A549 (cell line): ENCODE results near the gene PLCB4. TPM values are rescaled to one million over a fixed set of nuclear protein-coding genes. Genes with fewer than 3 reads are reported as not detected.

Source experiments
- ATAC-seq, 2 experiments: fragments of 200-7000 bp in 1 of 2; fragments of >200 bp in 1 of 2; cut with Nextera tagmentation in 1 of 2; cut with Tn5 transposase in 1 of 2; 3 replicates each; pipeline versions ENCODE4 v1.8.0 to v1.9.1; 2018 to 2020; ENCODE audit warnings: mild to moderate bottlenecking in 1 of 2, moderate library complexity in 1 of 2
- CTCF ChIA-PET: fragments of 300-600 bp; sonication (Branson Sonifier 250); formaldehyde crosslinking; extraction: SDS; loops from one replicate; lab custom pipeline; 2021; ENCODE audit warnings: antibody characterized with exemption, inconsistent platforms; lab: Yijun Ruan, JAX
- POLR2A ChIA-PET: fragments of 350-600 bp; formaldehyde crosslinking; extraction: SDS; loops from one replicate; lab custom pipeline; 2021; ENCODE audit warnings: antibody characterized with exemption, inconsistent platforms; lab: Yijun Ruan, JAX
- DNase-seq, 2 experiments: peaks; one replicate each; pipeline versions ENCODE4 v3.0.0 to v3.0.0-alpha.2; 2011 to 2016; ENCODE audit warnings: low read depth in 1 of 2, low spot score in 1 of 2
- FAIRE-seq: peaks from 2 replicates; lab custom pipeline; 2011; peaks lifted over from hg19 to GRCh38; lab: Jason Lieb, UNC
- H3K27ac ChIP-seq, 2 experiments: fragments of >200 bp; sonication (Bioruptor Twin); formaldehyde crosslinking; 3 replicates each; pipeline ENCODE4 v1.5.1; 2016 to 2017
- H3K4me1 ChIP-seq: fragments of >200 bp; sonication (Bioruptor Twin); formaldehyde crosslinking; 3 replicates; pipeline ENCODE4 v1.6.1; 2016
- H3K4me2 ChIP-seq: fragments of >200 bp; sonication (Bioruptor Twin); formaldehyde crosslinking; 3 replicates; pipeline ENCODE4 v1.6.1; 2016
- H3K4me3 ChIP-seq: fragments of >200 bp; sonication (Bioruptor Twin); formaldehyde crosslinking; 3 replicates; pipeline ENCODE4 v1.5.1; 2016
- H3K9me3 ChIP-seq: fragments of >200 bp; sonication (Bioruptor Twin); formaldehyde crosslinking; 3 replicates; pipeline ENCODE4 v1.6.1; 2016
- ATOH8 ChIP-seq: fragments of 250-450 bp; sonication (Bioruptor Pico); IDR thresholded peaks from 2 replicates; pipeline ENCODE4 v1.5.0; 2020; ENCODE audit warnings: low read depth, mild to moderate bottlenecking, moderate library complexity
- BCL3 ChIP-seq: fragments of >200 bp; sonication (Bioruptor Twin); formaldehyde crosslinking; IDR thresholded peaks from 3 replicates; pipeline ENCODE4 v1.6.1; 2016
- BHLHE40 ChIP-seq: IDR thresholded peaks from 2 replicates; pipeline ENCODE4 v1.6.1; 2012; ENCODE audit warnings: low read depth, low read length, inconsistent platforms
- CBX8 ChIP-seq: fragments of 200-600 bp; sonication (generic); IDR thresholded peaks from 2 replicates; pipeline ENCODE4 v1.6.1; 2016
- CEBPB ChIP-seq, 2 experiments: fragments of >200 bp in 1 of 2; sonication (Bioruptor Twin) in 1 of 2; formaldehyde crosslinking in 1 of 2; IDR thresholded peaks; 2 replicates each; pipeline ENCODE4 v1.6.1; 2012 to 2016
- CHD2 ChIP-seq: fragments of 150-350 bp; IDR thresholded peaks from 2 replicates; pipeline ENCODE4 v1.6.1; 2014; ENCODE audit warnings: low read length; ENCODE audit not compliant: partially characterized antibody
- CHD4 ChIP-seq: fragments of 200-600 bp; sonication (generic); IDR thresholded peaks from 2 replicates; pipeline ENCODE4 v1.6.1; 2016; ENCODE audit warnings: antibody characterized with exemption, mild to moderate bottlenecking, borderline replicate concordance
- ELK1 ChIP-seq: fragments of 150-350 bp; IDR thresholded peaks from 2 replicates; pipeline ENCODE4 v1.6.1; 2014; ENCODE audit warnings: low read depth, mild to moderate bottlenecking, low read length
- EP300 ChIP-seq, 2 experiments: fragments of >200 bp; sonication (Bioruptor Twin); formaldehyde crosslinking; IDR thresholded peaks; 2 replicates in 1 of 2; 3 replicates in 1 of 2; pipeline ENCODE4 v1.6.1; 2016 to 2017
- GATA3 ChIP-seq: IDR thresholded peaks from 2 replicates; pipeline ENCODE4 v1.6.1; 2012; ENCODE audit warnings: borderline replicate concordance
- HOXB5 ChIP-seq: fragments of 250-450 bp; sonication (Bioruptor Pico); IDR thresholded peaks from 2 replicates; pipeline ENCODE4 v1.5.0; 2020; ENCODE audit warnings: mild to moderate bottlenecking, moderate library complexity
- JUN ChIP-seq, 2 experiments: fragments of >200 bp; sonication (Bioruptor Twin); formaldehyde crosslinking; IDR thresholded peaks; 2 replicates in 1 of 2; 3 replicates in 1 of 2; pipeline ENCODE4 v1.6.1; 2016 to 2017
- JUNB ChIP-seq: fragments of >200 bp; sonication (Bioruptor Twin); formaldehyde crosslinking; IDR thresholded peaks from 2 replicates; pipeline ENCODE4 v1.6.1; 2016
- MAFK ChIP-seq: fragments of 450-650 bp; IDR thresholded peaks from 2 replicates; pipeline ENCODE4 v1.6.1; 2014; ENCODE audit not compliant: partially characterized antibody
- MAX ChIP-seq: IDR thresholded peaks from 2 replicates; pipeline ENCODE4 v1.6.1; 2012
- PBX3 ChIP-seq: IDR thresholded peaks from 2 replicates; pipeline ENCODE4 v1.6.1; 2012
- POLR2AphosphoS2 ChIP-seq: conservative IDR thresholded peaks from 2 replicates; pipeline ENCODE4 v1.6.1; 2012; ENCODE audit warnings: low read length, improper control_type of control experiment, inconsistent platforms
- RAD21 ChIP-seq, 2 experiments: fragments of >200 bp in 1 of 2; sonication (Bioruptor Twin) in 1 of 2; formaldehyde crosslinking in 1 of 2; IDR thresholded peaks in 1 of 2; conservative IDR thresholded peaks in 1 of 2; 2 replicates in 1 of 2; 3 replicates in 1 of 2; pipeline ENCODE4 v1.6.1; 2012 to 2018; ENCODE audit warnings: inconsistent platforms in 1 of 2
- REST ChIP-seq: fragments of 200-600 bp; sonication (generic); IDR thresholded peaks from 2 replicates; pipeline ENCODE4 v1.6.1; 2016; ENCODE audit warnings: antibody characterized with exemption, mild to moderate bottlenecking, moderate library complexity
- RFX5 ChIP-seq: fragments of 450-650 bp; IDR thresholded peaks from 2 replicates; pipeline ENCODE4 v1.7.1; 2014; ENCODE audit warnings: antibody characterized with exemption, mild to moderate bottlenecking, moderate library complexity
- SMC3 ChIP-seq: fragments of >200 bp; sonication (Bioruptor Twin); formaldehyde crosslinking; IDR thresholded peaks from 3 replicates; pipeline ENCODE4 v1.6.1; 2018; ENCODE audit warnings: inconsistent platforms
- ZC3H11A ChIP-seq: fragments of 450-650 bp; IDR thresholded peaks from 2 replicates; pipeline ENCODE4 v1.6.1; 2014; ENCODE audit warnings: antibody characterized with exemption, mild to moderate bottlenecking
- ZFP36 ChIP-seq: fragments of 450-650 bp; IDR thresholded peaks from 2 replicates; pipeline ENCODE4 v1.6.1; 2014; ENCODE audit warnings: borderline replicate concordance; ENCODE audit not compliant: partially characterized antibody
- ZNF302 ChIP-seq: fragments of 250-450 bp; sonication (Bioruptor Pico); IDR thresholded peaks from 2 replicates; pipeline ENCODE4 v1.9.0; 2021; ENCODE audit warnings: inconsistent platforms, mild to moderate bottlenecking, moderate library complexity
- WGBS: methylation state at CpG from one replicate; pipeline ENCODE4 v1.1.6; 2017; ENCODE audit errors: missing lambda C conversion rate; 5-methylcytosine and 5-hydroxymethylcytosine counted together
- polyA plus RNA-seq, 4 experiments: library from polyadenylated mRNA; depleted of rRNA in 3 of 4; stranded (reverse); fragments of >200 nt; fragmentation: RNase III in 1 of 4; extraction: RNeasy Plus Mini Kit Qiagen cat#74134 plus additional on column Dnase treatment in 1 of 4; gene quantifications; 2 replicates in 3 of 4; 3 replicates in 1 of 4; pipeline ENCODE4 v1.2.3, GENCODE V29; 2011 to 2017

Gene PLCB4
- polyA plus RNA-seq, 2 of the 4 experiments (the other 2 are of a cell fraction) = 17.1 to 32.1 TPM

- TF ChIP-seq BHLHE40 (no peak), EP300 (IDR thresholded peaks at IDR 0.05) (no peak), ZNF302 (no peak), MAX (no peak), SMC3 (no peak), ZFP36 (no peak), ZC3H11A (no peak)
- H3K4me1 ChIP-seq = no peaks in the 10 kb centered on the region
- no peak overlapping the region for H3K4me2 ChIP-seq
- H3K4me3 ChIP-seq = no peak overlapping the region
- FAIRE-seq (peak; percentile 18), ATAC-seq (no peak), DNase-seq (no peak)
- ChIA-PET POLR2A (no interaction called here), CTCF (interaction anchor here (0.8 to 4.5 kb wide), 7 partner anchors 8 to 608 kb away, joined by 3 to 25 read pairs (median 10); no protein-coding TSS in a partner anchor)
- H3K9me3 ChIP-seq = no peaks in the 10 kb centered on the region
- H3K27ac ChIP-seq = no peak overlapping the region
Observed at GRCh38 chr20:9367328-9367727, 298.4 kb downstream of the PLCB4 start.

GRCh38 chr20:9367746-9368145 lies 298.9 kb downstream of the PLCB4 start:
- no peak for ATAC-seq
- no peak overlapping the region for H3K4me2 ChIP-seq
- no peak for TF ChIP-seq CHD4
- no peak for TF ChIP-seq REST
- TF ChIP-seq JUN (IDR thresholded peaks at IDR 0.05) = no peak
- no peak for TF ChIP-seq RAD21 (conservative IDR thresholded peaks at IDR 0.05 in 1 of 2, IDR thresholded peaks at IDR 0.05 in 1 of 2)
- TF ChIP-seq GATA3 = no peak
- TF ChIP-seq MAFK = no peak
- no peak for TF ChIP-seq RFX5
- no peak for TF ChIP-seq CHD2
- no peak for TF ChIP-seq CBX8
- TF ChIP-seq ATOH8 (CRISPR knock-in tag) = no peak
- TF ChIP-seq JUNB = no peak
- no peak for TF ChIP-seq HOXB5 (CRISPR knock-in tag)
- TF ChIP-seq CEBPB (IDR thresholded peaks at IDR 0.05) = no peak
- TF ChIP-seq PBX3 = no peak
- TF ChIP-seq ELK1 = no peak
- no peak for TF ChIP-seq POLR2AphosphoS2
- no peak for TF ChIP-seq BCL3
- ChIA-PET CTCF (interaction anchor here (0.8 to 4.5 kb wide), 7 partner anchors 8 to 608 kb away, joined by 3 to 25 read pairs (median 10); no protein-coding TSS in a partner anchor), POLR2A (no interaction called here)
- no peak overlapping the region for H3K4me3 ChIP-seq
- DNase-seq = no peak
- H3K9me3 ChIP-seq = no peaks in the 10 kb centered on the region
- WGBS = 59% methylated on average over 2 of the region's 2 CpGs
- no peaks in the 10 kb centered on the region for H3K4me1 ChIP-seq
- no peak for FAIRE-seq
- no peak overlapping the region for H3K27ac ChIP-seq
